K562 (cell line): ENCODE data around the gene CD68. TPM values are rescaled to one million over a fixed set of nuclear protein-coding genes. Genes with fewer than 3 reads are reported as not detected.

Experiments used
- AFF1 ChIP-seq, 2 experiments: fragments of 450-650 bp; IDR thresholded peaks; 2 replicates each; pipeline ENCODE4 v1.6.1; 2018; ENCODE audit warnings: mild to moderate bottlenecking in 2 of 2, low read depth in 1 of 2; ENCODE audit not compliant: partially characterized antibody in 2 of 2
- ATF6 ChIP-seq: sonication (generic); formaldehyde crosslinking; IDR thresholded peaks from 2 replicates; pipeline ENCODE4 v1.4.0; 2020; ENCODE audit warnings: mild to moderate bottlenecking, missing genetic modification reagents
- CBFA2T2 ChIP-seq: fragments of 450-650 bp; conservative IDR thresholded peaks from 2 replicates; pipeline ENCODE4 v1.6.1; 2017; ENCODE audit warnings: mild to moderate bottlenecking
- EZH2 ChIP-seq: IDR thresholded peaks from 2 replicates; pipeline ENCODE4 v1.6.1; 2012; ENCODE audit warnings: low read depth, mild to moderate bottlenecking, inconsistent platforms, low read length, borderline replicate concordance
- FIP1L1 ChIP-seq: fragments of 200-400 bp; formaldehyde crosslinking; IDR thresholded peaks from 2 replicates; pipeline ENCODE4 v1.6.1; 2018; ENCODE audit warnings: mild to moderate bottlenecking, low read depth, low read length; ENCODE audit not compliant: poor library complexity, severe bottlenecking
- GABPB2 ChIP-seq: fragments of 250-450 bp; sonication (Bioruptor Pico); conservative IDR thresholded peaks from 2 replicates; pipeline ENCODE4 v1.5.1; 2021; ENCODE audit warnings: mild to moderate bottlenecking
- HNRNPL ChIP-seq: fragments of 200-400 bp; formaldehyde crosslinking; IDR thresholded peaks from 2 replicates; pipeline ENCODE4 v1.6.1; 2017; ENCODE audit warnings: low read depth, mild to moderate bottlenecking, low read length
- ID3 ChIP-seq, 2 experiments: fragments of 250-450 bp in 1 of 2; fragments of 450-650 bp in 1 of 2; sonication (Bioruptor Pico) in 1 of 2; IDR thresholded peaks; 2 replicates each; pipeline versions ENCODE4 v1.6.1 to v1.8.0; 2016 to 2021; ENCODE audit warnings: mild to moderate bottlenecking in 2 of 2, moderate library complexity in 2 of 2, missing compliant biosample characterization in 1 of 2, missing genetic modification characterization in 1 of 2
- OTX1 ChIP-seq: fragments of 450-650 bp; formaldehyde crosslinking; IDR thresholded peaks from 2 replicates; pipeline ENCODE4 v1.4.0; 2022; ENCODE audit warnings: mild to moderate bottlenecking
- PTRF ChIP-seq: fragments of 450-650 bp; IDR thresholded peaks from 2 replicates; pipeline ENCODE4 v1.6.1; 2016; ENCODE audit warnings: mild to moderate bottlenecking, missing genetic modification characterization, missing compliant biosample characterization
- RBM39 ChIP-seq: fragments of 200-400 bp; formaldehyde crosslinking; optimal IDR thresholded peaks from 2 replicates; pipeline ENCODE3; 2018; ENCODE audit warnings: low read depth, low read length
- SMARCA4 ChIP-seq: fragments of 450-650 bp; IDR thresholded peaks from 2 replicates; pipeline ENCODE4 v1.6.1; 2016
- SMARCC2 ChIP-seq: fragments of 450-650 bp; IDR thresholded peaks from 2 replicates; pipeline ENCODE4 v1.6.1; 2017; ENCODE audit warnings: antibody characterized with exemption, moderate library complexity, mild to moderate bottlenecking, low read depth
- SRSF3 ChIP-seq: fragments of 200-400 bp; formaldehyde crosslinking; IDR thresholded peaks from 2 replicates; pipeline ENCODE4 v1.6.1; 2016; ENCODE audit warnings: mild to moderate bottlenecking, low read length, moderate library complexity; ENCODE audit not compliant: insufficient read depth
- ZBTB9 ChIP-seq: fragments of 450-650 bp; formaldehyde crosslinking; IDR thresholded peaks from 2 replicates; pipeline ENCODE4 v1.4.0; 2020; ENCODE audit warnings: mild to moderate bottlenecking, moderate library complexity
- ZNF224 ChIP-seq: sonication (generic); formaldehyde crosslinking; IDR thresholded peaks from 2 replicates; pipeline ENCODE4 v1.8.0; 2022; ENCODE audit warnings: mild to moderate bottlenecking, missing genetic modification reagents
- ZNF263 ChIP-seq: sonication (generic); formaldehyde crosslinking; IDR thresholded peaks from 2 replicates; pipeline ENCODE4 v1.8.0; 2022; ENCODE audit warnings: mild to moderate bottlenecking, missing genetic modification reagents, borderline replicate concordance
- ZNF449 ChIP-seq: fragments of 250-450 bp; sonication (Bioruptor Pico); IDR thresholded peaks from 2 replicates; pipeline ENCODE4 v1.8.0; 2022; ENCODE audit warnings: moderate library complexity, mild to moderate bottlenecking, inconsistent platforms
- polyA plus RNA-seq, 8 experiments: library from polyadenylated mRNA; depleted of rRNA in 4 of 8; stranded (reverse) in 5 of 8; unstranded in 3 of 8; fragments of >200 nt; fragmentation: Nextera tagmentation in 2 of 8; fragmentation: Illumina TruSeq in 1 of 8; extraction: Ambion mirVana in 2 of 8; extraction: Trizol in 1 of 8; gene quantifications; 2 replicates each; pipeline versions ENCODE4 v1.2.1 to v1.2.3, GENCODE V29; 2011 to 2014; ENCODE audit warnings: inconsistent platforms in 1 of 8, missing spikeins in 1 of 8
- total RNA-seq, 7 experiments: library from RNA; depleted of rRNA in 6 of 7; stranded (reverse); fragments of >200 nt in 6 of 7; fragmentation: Illumina TruSeq in 2 of 7; extraction: Trizol in 2 of 7; gene quantifications; 2 replicates each; pipeline versions ENCODE4 v1.2.1 to v1.2.3, GENCODE V29; 2011 to 2021; ENCODE audit warnings: low replicate concordance in 1 of 7

CD68 gene
- total and polyA plus RNA-seq, 9 of the 15 experiments (the other 6 are each of a cell fraction or from before 2014, with no cell fraction given): 28.2 to 89.8 (median 37.7) TPM

GRCh38 chr17:7613769-7614424 lies 34.5 kb downstream of the CD68 start (continued):
- TF ChIP-seq FIP1L1 (no peak), ATF6 (CRISPR knock-in tag) (no peak), ZNF449 (CRISPR knock-in tag) (no peak), GABPB2 (CRISPR knock-in tag) (no peak), ZNF224 (CRISPR knock-in tag) (no peak), OTX1 (CRISPR knock-in tag) (no peak), RBM39 (no peak), PTRF (no peak), HNRNPL (no peak), EZH2 (no peak), ZBTB9 (CRISPR knock-in tag) (no peak), SRSF3 (no peak), CBFA2T2 (no peak), SMARCA4 (peak; percentile 63), ID3 (CRISPR knock-in tag; IDR thresholded peaks at IDR 0.05) (no peak), ID3 (tag; IDR thresholded peaks at IDR 0.05) (no peak), AFF1 (IDR thresholded peaks at IDR 0.05; ENCODE audit: low read depth in 1 of 2, partially characterized antibody in 2 of 2) (no peak), SMARCC2 (peak; percentile 58; the same call in 1 of the 2 replicates), ZNF263 (CRISPR knock-in tag) (no peak)
